PFSK-1 (cell line): ENCODE measurements around the gene ARHGEF4.

Source experiments
- POLR2AphosphoS5 ChIP-seq: IDR thresholded peaks from 2 replicates; pipeline ENCODE4 v1.6.1; 2012; ENCODE audit warnings: low read depth, mild to moderate bottlenecking, control low read depth, low read length, moderate library complexity
- REST ChIP-seq, 2 experiments: IDR thresholded peaks; 2 replicates each; pipeline versions ENCODE4 v1.6.1 to v1.8.0; 2011 to 2012; ENCODE audit warnings: low read depth in 2 of 2, low read length in 2 of 2, control low read depth in 1 of 2, inconsistent platforms in 1 of 2, mild to moderate bottlenecking in 1 of 2, moderate library complexity in 1 of 2; ENCODE audit not compliant: insufficient read depth in 1 of 2
- SIN3A ChIP-seq: IDR thresholded peaks from 2 replicates; pipeline ENCODE4 v1.6.1; 2012; ENCODE audit warnings: mild to moderate bottlenecking, low read length, moderate library complexity, borderline replicate concordance; ENCODE audit not compliant: insufficient read depth
- TAF1 ChIP-seq: IDR thresholded peaks from 2 replicates; pipeline ENCODE4 v1.6.1; 2012; ENCODE audit warnings: low read length, control low read depth, borderline replicate concordance; ENCODE audit not compliant: insufficient read depth

GRCh38 chr2:130878933-130879332, 42.2 kb downstream of the ARHGEF4 start:
- TF ChIP-seq TAF1 (no peak), SIN3A (no peak), POLR2AphosphoS5 (no peak), REST (IDR thresholded peaks at IDR 0.05; ENCODE audit: insufficient read depth in 1 of 2, low read depth in 2 of 2, low read length in 2 of 2) (no peak)
